ENCODE results near the gene PLP2. TPM values are rescaled to one million over a fixed set of nuclear protein-coding genes. Genes with fewer than 3 reads are reported as not detected.
"Not testable (repeated sequence)": the region's sequence is repeated elsewhere in the genome, so short reads cannot be mapped to it uniquely, and the experiment has no call there.

Gene PLP2
- total RNA-seq, 1 experiment from 2014 or later = 137 TPM

GRCh38 chrX:49163555-49164419 is 7.9 kb upstream of the PLP2 start:
- DNase-seq (ENCODE audit: low spot score) = peak; percentile 71

GRCh38 chrX:49164589-49165360 is 6.9 kb upstream of the PLP2 start:
- DNase-seq (ENCODE audit: low spot score) = no peak

- peak; percentile 80 for DNase-seq (ENCODE audit: low spot score)
Observed at GRCh38 chrX:49165901-49166881, 5.5 kb upstream of the PLP2 start.

GRCh38 chrX:49166914-49167739 is 4.6 kb upstream of the PLP2 start:
- peak; percentile 88 for DNase-seq (ENCODE audit: low spot score)

- no peak for DNase-seq (ENCODE audit: low spot score)
Observed at GRCh38 chrX:49167740-49168108, 4.0 kb upstream of the PLP2 start.

GRCh38 chrX:49172280-49172780 is 632 bp downstream of the PLP2 start:
- peak; percentile 55 for DNase-seq (ENCODE audit: low spot score)

- not testable (repeated sequence) for DNase-seq (ENCODE audit: low spot score)
Observed at GRCh38 chrX:49173544-49173943, 1.8 kb downstream of the PLP2 start.

- no peak for DNase-seq (ENCODE audit: low spot score)
Observed at GRCh38 chrX:49174723-49175122, 3.0 kb downstream of the PLP2 start.

- no peak for DNase-seq (ENCODE audit: low spot score)
Observed at GRCh38 chrX:49175435-49176274, 4.0 kb downstream of the PLP2 start.

GRCh38 chrX:49176421-49177326 is 5.0 kb downstream of the PLP2 start:
- no peak for DNase-seq (ENCODE audit: low spot score)

- no peak for DNase-seq (ENCODE audit: low spot score)
Observed at GRCh38 chrX:49177338-49177833, 5.7 kb downstream of the PLP2 start.

- no peak for DNase-seq (ENCODE audit: low spot score)
Observed at GRCh38 chrX:49177873-49178480, 6.3 kb downstream of the PLP2 start.

- no peak for DNase-seq (ENCODE audit: low spot score)
Observed at GRCh38 chrX:49178537-49178936, 6.8 kb downstream of the PLP2 start.

- DNase-seq (ENCODE audit: low spot score) = no peak
Observed at GRCh38 chrX:49179358-49179757, 7.7 kb downstream of the PLP2 start.

- no peak for DNase-seq (ENCODE audit: low spot score)
Observed at GRCh38 chrX:49183701-49184281, 12.1 kb downstream of the PLP2 start.

- peak; percentile 71 for DNase-seq (ENCODE audit: low spot score)
Observed at GRCh38 chrX:49184294-49185281, 12.9 kb downstream of the PLP2 start.

Measured in H4 (cell line).